Hematopoietic multipotent progenitor cell (in vitro differentiated cells): Measurements from ENCODE around the gene OR52E5. TPM values are rescaled to one million over a fixed set of nuclear protein-coding genes. Genes with fewer than 3 reads are reported as not detected.

Source experiments
- DNase-seq, 3 donors: peaks; one replicate each; pipeline ENCODE4 v3.0.0-alpha.2; 2011 to 2015; ENCODE audit warnings: low read depth in 2 of 3, low spot score in 2 of 3
- total RNA-seq: library from RNA; depleted of rRNA; stranded (reverse); fragments of >200 nt; gene quantifications from one replicate; pipeline ENCODE4 v1.2.3, GENCODE V29; 2012

Gene OR52E5
- total RNA-seq, 1 donor = not detected

- DNase-seq = no peak
Observed at GRCh38 chr11:5932671-5933070, 39.7 kb downstream of the OR52E5 start.

GRCh38 chr11:5933116-5933515 is 40.1 kb downstream of the OR52E5 start:
- DNase-seq = no peak

GRCh38 chr11:5937868-5938602 is 45.0 kb downstream of the OR52E5 start:
- DNase-seq = no peak

GRCh38 chr11:5938603-5938965 is 45.6 kb downstream of the OR52E5 start:
- no peak for DNase-seq

GRCh38 chr11:5940748-5941147 is 47.7 kb downstream of the OR52E5 start:
- no peak for DNase-seq

- DNase-seq = no peak
Observed at GRCh38 chr11:5941951-5942350, 48.9 kb downstream of the OR52E5 start, which contains the start of gene OR56A3. TSS of gene OR56A3 (plus strand) at chr11:5942251. CDS start at chr11:5947347, 5,096 bp downstream.

Other genes with a start within 250 kb of the OR52E5 start
- gene TRIM5, start 208.1 kb upstream of the OR52E5 start, total RNA-seq = 25.9 TPM
- gene TRIM22, start 203.4 kb upstream of the OR52E5 start, total RNA-seq = 74.6 TPM
- 0.27 TPM for gene OR56B1, start 156.8 kb upstream of the OR52E5 start, total RNA-seq
- 1.3 TPM for gene OR52N4, start 139.0 kb upstream of the OR52E5 start, total RNA-seq
- gene OR52N5, start 109.9 kb upstream of the OR52E5 start, total RNA-seq = 0.81 TPM
- gene OR52N1, start 101.9 kb upstream of the OR52E5 start, total RNA-seq = 0.54 TPM
- gene OR52N2, start 84.3 kb upstream of the OR52E5 start, total RNA-seq = 1.1 TPM
- not detected for gene OR52E6, start 51.3 kb upstream of the OR52E5 start, total RNA-seq
- gene OR52E8, start 35.5 kb upstream of the OR52E5 start, total RNA-seq = not detected
- not detected for gene OR52E4, start 12.6 kb upstream of the OR52E5 start, total RNA-seq
- gene OR56A3, start 49.0 kb downstream of the OR52E5 start, total RNA-seq = not detected
- gene OR56A5, start 75.3 kb downstream of the OR52E5 start, total RNA-seq = not detected
- not detected for gene OR52L1, start 93.8 kb downstream of the OR52E5 start, total RNA-seq
- gene OR56A4, start 113.7 kb downstream of the OR52E5 start, total RNA-seq = not detected
- gene OR56A1, start 137.6 kb downstream of the OR52E5 start, total RNA-seq = not detected
- gene OR56B4, start 214.5 kb downstream of the OR52E5 start, total RNA-seq = under 0.01 TPM